GM21390 (cell line): ENCODE measurements around the gene ERP27.
A peak's percentile ranks its signal among the peaks of the same experiment; 100 is the strongest.

Source experiments
- ATAC-seq: cut with Tn5 transposase; IDR thresholded peaks from one replicate; pipeline ENCODE4 v1.9.1; 2021; ENCODE audit not compliant: unreplicated experiment

The ERP27 gene

DNA sequence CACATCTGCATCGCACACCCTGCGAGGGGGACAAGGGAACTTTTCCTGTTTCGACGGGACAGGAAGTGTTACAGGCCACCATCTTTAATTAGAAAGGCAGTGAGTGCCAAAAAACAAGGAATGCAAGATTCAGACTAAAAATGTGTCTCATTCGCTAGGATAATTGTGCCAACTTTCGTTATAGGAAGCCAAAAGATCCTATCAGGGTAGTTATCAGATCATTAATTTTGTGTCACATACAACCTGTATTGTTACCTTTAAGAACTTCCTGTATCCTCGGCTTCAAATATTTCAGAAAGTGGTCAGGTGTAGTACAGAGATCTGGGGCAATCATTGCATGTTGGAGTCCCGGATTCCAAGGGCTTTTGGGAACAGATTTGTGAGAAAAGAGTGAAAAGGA, 33.5 kb downstream of the ERP27 start:
- ATAC-seq, result no peak

DNA sequence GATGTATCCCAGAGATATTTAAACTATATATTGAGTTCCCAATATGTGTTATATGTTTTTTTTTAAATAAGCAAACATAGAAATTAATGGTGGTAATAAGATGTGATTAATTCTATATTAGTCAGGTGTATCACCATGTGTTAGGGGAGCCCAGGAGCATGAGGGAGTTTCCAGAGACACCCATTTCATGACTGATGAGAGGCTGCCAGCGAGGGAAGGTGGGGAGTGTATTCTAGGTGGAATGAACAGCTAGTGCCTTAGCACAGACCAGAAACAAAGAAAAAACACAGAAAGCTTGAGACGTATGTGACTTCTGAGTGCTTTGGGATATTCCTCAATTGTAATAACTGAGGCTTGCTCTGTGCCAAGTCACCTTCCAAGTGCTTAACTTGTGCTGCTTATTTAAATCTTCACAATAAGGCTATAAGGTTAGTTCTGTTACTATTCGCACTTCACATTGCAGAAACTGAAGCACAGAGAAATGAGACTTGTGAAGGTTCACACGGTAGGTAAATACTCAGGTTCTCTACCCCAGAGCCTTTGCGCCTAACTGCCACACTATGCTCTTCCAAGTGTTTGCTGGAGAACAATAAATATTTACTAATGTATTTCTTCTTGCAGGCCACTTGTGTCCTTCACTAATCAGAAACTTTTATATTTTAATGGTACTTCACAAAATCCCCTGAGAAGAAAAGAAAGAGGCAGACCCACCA, 34.8 kb downstream of the ERP27 start:
- ATAC-seq, result no peak

DNA sequence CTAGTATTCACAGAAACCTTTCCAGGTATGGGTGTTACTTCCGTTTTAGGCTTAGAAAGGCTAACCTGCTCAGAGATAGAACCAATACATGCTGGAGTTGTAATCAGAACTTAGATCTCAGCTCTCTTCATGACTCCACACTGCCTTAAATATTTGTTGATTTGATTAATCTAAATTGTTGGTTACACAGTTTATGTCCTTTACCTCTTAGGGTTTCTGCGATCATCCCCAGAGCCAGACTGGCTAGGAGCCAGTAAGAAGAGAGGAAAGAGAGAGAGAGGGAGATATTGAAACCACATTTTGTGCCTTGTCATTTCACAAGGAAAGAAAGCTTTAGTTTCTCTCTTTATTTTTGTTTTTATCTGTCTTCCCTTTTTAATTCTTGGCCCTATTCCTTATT, 35.9 kb downstream of the ERP27 start:
- no peak for ATAC-seq

DNA sequence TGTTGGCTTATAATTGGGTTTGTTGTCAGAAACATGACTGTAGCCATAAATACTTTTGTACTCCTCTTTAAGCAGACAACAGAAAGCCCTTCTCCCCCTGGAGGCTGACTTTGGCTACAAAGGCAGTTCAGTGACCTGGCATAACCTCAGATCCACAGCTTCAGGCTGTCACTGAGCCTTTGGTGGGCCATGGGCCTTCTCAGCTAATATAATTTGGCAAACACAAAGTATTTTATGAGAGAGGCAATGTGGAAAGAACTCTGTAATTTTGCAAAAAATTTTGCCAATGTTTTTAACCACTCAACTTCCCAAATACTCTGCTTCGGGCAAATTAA, 37.1 kb downstream of the ERP27 start:
- no peak for ATAC-seq

DNA sequence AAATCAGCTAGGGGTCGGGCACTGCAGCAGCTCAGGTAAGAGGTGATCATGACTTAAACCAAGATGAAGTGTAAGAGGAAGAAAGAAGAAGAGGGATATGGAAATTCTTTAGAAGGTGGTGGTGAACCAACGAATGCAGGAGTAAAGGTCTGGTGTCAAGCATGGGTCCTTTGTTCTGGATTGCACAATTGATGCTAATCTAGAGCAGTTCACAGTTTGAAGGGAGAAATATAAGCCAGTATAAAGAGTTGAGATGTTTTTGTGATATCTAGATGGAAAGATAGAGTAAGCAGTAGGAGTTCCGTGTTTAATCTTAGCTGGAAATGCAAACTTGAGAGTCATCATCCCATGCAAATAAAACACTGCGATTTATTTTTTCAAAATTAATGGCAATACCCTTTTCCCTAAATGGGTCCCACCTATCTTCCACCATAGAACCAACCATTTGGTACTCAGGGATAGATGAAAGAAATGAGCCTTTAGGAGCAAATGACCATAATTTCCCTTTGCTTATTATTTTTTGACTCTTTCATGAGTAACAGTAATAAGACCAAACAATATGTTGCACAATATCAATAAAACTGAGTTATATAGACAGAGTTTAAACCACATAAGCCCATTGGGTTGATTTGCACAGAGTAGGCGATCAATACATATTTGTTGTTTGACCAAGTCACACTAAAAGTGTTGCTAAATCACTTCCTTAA, 37.7 kb downstream of the ERP27 start:
- no peak for ATAC-seq

DNA sequence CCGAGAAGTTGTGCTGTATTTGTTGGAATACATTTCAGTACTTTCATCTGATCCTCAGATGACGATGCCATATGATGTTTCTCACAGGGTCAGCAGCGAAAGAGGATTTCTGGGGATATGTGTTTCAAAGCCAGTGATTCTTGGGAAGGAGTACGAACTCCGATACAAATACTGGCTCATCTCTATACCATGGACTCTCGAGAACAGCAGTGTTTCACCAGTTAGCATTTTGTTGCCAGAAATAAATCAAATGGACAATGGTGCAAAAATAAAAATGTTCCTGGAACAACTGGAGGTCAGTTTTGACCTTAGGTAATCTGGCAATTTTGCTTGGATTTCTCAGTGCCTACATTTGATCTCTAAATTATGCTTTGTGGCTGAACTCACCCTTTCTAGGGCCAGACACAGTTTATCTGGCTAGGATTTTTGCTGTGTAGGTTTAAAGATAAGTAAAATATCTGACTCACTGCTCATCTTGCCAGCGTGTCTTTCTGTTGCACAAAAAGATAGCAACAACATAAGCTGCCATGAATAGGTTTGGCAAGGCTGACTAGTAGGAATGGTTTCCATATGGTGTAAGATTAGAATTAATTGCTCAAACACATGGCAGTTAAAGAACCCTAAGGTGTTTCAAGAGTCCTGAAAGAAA, 41.7 kb downstream of the ERP27 start:
- ATAC-seq, result no peak

DNA sequence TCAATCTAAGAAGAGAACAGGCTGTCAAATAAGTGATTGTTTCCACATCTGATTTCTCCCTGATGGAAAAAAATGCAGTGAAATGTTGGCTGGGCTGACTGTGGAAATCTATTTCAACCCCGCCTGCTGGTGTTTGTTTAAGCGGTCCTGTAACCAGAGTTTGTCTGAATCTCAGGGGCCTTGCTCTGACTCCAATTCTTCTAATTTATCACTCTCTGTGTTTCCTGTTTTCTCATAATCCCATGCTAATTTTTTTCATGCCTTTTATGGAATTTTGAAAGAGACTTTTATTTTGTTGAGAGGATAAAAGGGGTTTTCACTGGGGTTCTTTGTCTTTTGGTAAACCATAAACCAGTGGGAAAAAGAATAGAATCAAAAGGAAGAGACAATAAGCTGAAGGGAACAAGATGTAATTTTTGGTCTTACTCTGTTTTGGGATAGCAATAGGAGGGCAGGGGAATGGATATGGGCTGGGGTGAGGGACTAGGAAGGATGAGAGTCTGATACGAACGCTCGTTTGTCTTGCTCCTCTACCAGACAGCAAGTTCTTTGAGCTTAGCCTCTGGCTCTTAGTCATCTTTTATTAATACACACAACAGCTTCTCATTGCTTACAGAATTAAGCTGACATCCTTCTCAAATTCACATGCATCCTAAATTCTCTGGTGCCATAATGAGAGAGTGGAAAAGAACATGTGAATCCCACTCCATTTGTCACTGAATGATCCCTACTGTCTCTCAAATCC, 44.7 kb downstream of the ERP27 start:
- ATAC-seq, result no peak

DNA sequence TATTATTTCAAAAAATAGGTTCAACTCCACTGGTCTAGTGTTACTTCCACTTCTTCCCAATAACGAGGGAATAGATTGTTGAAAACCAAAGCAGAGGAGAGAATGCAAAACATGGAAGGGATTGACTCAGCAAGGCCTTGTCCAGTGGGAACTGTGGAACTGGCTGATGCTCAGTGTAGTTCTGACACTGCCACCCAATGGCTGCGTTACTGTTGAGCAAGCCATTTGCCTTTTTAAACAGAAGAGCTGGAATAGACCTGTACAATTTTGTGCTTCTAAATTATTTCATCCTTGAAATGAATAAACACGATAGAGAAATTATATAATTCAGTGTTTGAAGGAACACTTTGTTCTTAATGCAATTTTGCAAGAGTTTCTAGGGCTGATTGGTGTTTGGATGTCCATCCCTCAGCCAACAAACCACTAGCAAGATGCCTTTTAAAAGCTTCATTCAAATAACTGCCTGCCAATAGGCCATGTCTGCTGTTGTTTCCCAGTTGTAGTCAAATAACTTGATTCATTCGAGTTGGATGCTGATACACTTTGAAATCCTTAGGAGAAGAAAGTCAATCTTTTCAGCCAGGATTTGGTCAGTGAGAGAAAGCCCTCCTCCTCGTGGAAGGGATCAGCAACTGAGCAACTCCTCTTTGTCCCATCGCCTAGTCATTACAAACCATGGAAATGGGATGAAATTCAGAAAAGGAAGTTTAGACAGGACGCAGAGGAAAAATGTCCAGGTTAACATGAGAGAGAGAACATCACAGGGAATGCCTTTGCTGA, 45.4 kb downstream of the ERP27 start:
- no peak for ATAC-seq

DNA sequence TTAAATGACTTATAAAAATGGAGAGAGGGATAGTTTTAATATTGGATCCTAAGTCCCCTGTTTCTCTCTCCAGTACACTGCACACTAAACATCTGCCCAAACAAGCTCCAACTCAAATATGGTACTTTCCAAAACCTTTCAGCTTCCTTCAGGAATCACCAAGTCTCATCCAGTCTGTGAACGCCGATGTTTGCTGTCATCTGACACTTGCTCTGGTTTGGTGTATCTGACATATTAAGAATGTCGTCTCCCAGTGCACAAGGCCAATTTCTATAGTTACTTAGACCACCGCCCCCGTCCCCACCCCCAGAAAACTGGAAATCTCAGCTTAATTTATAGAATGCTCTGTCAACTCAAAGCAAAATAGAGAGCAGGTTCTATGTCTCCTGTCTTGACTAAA, 47.6 kb downstream of the ERP27 start:
- no peak for ATAC-seq

DNA sequence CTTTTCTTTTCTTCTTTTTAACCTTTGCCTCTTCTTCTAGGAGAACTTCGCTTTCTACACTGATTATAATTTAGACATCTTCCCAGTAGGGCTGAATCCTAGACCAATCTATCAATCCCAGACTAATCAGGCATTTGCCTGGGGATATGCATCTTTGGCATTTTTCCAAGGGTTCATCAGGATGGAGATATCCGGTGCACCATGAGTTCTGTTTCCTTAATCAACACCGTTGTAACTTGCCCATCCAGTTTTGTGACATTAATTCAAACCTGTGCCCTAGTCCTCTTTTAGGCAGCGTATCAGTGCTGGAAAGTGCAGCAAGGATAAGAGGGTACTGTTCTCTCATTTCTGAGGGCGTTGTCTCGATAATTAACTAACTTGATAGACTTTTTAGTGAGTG, 52.1 kb downstream of the ERP27 start:
- no peak for ATAC-seq

DNA sequence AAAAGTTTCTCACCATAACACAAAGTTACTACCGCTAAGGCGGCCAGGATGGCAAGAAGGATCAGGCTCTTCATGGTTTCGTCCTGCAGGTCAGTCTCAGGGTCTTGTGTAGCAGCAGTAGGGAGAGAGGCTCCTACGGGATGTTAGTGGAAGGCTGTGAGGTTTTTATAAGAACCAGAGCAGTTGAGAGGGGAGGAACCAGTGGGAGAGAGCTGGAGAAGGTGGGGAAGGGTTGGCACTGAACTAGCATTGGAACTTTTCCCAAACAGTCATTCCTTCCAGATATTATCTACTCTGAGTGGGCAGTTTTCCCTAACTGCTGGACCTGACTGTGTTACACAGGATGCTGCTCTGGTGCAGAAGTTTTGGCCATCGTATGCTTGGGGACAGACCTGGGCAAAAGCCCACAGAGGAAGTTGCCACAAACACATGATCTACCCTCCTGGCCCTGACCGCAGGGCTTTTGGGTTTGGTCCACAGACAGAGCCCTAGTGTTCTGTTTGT, 52.6 kb downstream of the ERP27 start, which contains the start of gene MGP:
Gene MGP (minus strand): TSS at position 137 of the 504 bp plus-strand sequence. CDS start 63 bp downstream, at position 74.
- no peak for ATAC-seq

DNA sequence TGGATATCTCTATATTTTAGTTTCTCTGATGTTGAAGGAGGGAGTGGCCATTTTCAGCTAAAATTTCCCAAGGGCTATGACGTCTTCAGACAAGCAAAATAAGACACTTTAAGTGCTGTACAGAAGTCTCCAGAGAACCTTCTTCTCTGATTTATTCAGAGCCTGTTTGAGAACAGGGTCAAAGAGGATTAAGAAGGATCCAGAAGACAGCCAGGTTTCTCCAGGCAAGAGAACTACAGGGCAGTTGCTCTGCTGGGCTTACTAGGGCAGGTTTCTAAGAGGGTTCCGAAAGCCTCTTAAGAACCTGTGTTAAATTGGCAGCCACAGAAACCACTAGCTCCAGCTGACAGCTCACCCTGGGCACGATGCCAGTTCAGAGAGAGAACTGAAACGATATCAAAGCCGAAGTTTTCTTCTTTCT, 53.9 kb downstream of the ERP27 start:
- peak; percentile 96 for ATAC-seq

DNA sequence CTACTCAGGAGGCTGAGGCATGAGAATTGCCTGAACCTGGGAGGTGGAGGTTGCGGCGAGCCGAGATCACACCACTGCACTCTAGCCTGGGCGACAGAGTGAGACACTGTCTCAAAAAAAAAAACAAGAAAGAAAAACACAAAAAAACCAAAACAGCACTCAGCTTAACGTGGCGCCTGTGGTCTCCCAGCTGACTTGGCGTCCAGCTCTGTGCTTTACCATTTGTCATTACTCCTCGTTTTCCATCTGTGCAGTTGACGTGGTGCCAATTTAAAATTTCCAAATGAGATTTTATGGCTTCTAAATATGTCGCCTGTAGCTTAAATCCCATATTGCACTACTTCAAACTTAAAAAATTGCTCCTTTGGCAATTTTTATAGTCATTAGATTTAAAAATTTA, 54.7 kb downstream of the ERP27 start:
- ATAC-seq, result no peak

DNA sequence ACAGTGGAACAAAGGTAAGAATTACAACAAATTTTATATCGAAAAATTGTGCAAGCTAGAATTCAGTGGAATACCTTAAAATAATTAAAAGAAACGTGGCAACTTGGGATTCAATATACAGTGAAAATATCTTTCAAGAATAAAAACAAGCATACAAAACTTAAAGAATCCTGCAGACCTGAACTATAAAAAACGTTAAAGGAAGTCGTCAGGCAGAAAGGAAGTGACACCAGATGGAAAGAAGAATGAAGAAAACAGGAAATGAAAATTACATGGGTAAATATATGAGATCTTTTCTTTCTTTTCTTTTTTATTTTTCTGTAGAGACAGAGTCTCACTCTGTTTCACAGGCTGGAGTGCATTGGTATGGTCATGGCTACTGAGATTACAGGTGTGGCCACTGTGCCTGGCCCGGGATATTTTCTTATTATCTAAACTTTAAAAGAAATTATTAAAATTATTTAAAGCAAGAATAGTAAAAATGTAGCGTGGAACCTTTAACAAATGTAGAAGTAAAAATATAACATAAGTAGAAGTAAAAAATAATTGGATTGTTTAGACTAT, 57.4 kb downstream of the ERP27 start:
- no peak for ATAC-seq

DNA sequence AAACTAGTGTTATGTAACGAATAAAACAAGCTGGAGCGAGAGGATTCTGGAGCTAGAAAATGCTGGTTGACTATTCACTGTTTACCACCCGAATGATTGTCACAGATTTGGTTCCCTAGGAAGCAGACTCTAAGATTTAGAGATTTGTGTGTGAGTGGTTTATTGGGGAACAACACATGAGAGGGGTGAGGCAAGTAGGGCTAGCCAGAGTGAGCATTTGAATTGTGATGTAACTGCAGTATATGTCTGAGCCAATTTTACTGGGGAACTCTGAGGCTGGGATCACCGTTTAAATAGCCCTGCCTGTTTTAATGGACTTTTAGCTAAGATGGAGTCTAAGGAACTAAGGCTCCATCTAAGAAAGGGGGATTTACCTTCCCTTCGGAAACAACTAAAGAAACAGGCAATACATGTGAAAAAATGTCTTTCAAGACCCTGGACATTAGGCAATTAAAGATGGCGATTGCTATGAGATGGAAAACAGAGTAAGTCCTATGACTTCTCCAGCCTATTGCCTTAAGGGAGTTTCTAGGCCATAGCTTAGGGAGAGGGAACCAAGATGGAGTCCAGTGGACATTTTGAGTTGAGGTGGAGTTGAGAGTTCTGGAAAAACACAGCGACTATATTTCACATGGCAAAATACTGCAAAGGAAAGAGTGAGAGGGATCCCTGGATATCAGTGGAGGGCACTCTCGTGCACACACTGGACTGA, 59.0 kb downstream of the ERP27 start:
- no peak for ATAC-seq

DNA sequence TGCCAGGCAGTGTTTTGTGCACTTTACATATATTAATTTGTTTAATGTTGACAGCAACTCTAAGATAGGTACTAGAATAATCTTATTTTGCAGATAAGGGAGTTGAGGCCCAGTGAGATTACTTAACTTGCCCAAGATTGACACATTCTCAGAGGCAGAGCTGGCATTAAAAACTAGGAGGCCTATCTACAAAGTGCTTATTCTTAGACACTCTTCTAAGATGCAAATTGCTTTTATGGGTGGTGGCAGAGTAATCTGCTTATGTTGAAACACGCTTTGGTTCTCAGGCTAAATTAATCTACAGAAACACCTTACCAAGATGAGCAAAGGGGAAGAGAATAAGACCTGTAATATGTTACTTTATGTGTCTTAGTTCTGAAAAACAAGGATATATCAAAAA, 59.8 kb downstream of the ERP27 start:
- ATAC-seq, result no peak

DNA sequence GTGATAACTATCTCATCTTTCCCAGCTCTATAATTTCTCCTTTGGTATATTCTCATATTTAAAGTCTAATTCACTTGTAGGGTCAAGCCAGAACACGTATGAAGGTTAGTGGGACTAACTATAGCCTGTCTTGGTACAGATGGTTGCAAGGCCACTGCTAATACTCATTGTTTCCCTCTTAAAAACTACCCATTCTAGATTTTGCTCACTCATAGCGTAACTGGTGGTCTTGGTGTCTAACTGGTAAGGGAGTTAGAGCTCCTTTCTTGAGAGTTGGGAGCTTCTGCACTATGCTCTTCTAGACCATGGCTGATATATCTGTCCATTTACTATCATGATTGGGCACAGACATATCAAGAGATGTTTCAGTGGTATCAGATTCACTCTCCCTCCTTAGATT, 61.5 kb downstream of the ERP27 start:
- no peak for ATAC-seq

DNA sequence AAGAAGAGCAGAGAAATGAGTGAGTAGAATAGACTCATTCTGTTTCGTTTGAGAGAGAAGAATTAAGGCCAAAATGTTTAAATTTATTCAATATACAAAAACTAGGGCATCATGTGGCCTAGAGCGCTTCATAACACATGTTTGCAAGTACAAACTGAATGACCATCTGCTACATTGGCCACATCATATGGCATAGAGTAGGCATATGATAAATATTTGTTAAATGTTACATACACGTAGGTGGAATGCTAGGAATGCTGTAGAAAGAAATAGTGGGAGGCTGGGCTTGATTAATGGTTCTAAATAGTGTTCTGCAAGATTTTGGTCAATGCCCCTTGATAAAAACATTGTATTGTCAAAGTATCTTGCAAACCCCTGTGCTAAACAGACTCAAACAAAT, 63.5 kb downstream of the ERP27 start:
- ATAC-seq, result no peak

DNA sequence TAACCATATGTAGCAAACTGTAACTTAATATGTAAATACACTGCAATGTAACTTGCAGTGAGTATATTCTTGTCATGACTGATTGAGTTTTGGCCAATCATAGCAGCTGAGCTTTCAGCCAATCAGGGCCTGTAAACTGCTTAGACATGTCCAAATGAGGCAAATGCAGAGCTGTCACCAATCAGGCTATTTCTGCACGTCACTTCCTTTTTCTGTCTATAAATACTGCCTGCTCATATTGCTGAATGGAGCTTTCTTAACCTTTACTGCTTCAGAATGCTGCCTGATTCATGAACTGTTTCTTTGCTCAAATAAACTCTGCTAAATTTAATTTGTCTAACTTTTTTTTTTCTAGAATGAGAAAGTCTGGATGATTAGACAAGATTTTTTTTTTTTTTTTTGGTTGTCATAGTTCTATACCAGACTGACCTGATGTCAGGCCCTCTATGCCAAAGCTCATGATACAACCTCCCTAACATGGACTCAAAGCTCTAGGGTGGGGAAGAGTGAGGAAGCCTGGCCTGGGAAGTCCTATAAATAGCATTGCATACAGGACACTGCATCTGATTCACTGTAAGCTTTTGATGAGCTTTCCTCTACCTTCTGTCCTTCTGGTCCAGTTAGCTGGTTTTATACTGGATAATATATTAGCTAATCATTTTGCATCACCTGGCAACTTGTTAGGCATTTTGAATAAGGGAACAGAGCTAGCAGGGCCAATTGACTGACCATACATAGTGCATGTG, 64.7 kb downstream of the ERP27 start:
- ATAC-seq, result no peak
